SK-MEL-5 (cell line): ENCODE results near the gene PIAS4. TPM values are rescaled to one million over a fixed set of nuclear protein-coding genes. Genes with fewer than 3 reads are reported as not detected.
"Not testable (repeated sequence)": the region's sequence is repeated elsewhere in the genome, so short reads cannot be mapped to it uniquely, and the experiment has no call there.

Source experiments
- DNase-seq: peaks from one replicate; pipeline ENCODE4 v3.0.0-alpha.2; 2016; ENCODE audit warnings: low read depth, low spot score
- in situ Hi-C: cut with HindIII; loops from 2 replicates; pipeline ENCODE4 v1.10.0; 2016; ENCODE audit warnings: low sequenced_read_pairs, high pct_unique_total_duplicates, low pct_unique_long_range_greater_than_20kb
- polyA plus RNA-seq, 2 experiments: library from polyadenylated mRNA; depleted of rRNA; stranded (reverse); fragments of >200 nt; gene quantifications; 2 replicates each; pipeline ENCODE4 v1.2.3, GENCODE V29; 2015
- total RNA-seq: library from RNA; depleted of rRNA; stranded (reverse); fragments of >200 nt; shearing (Covaris generic); gene quantifications from 2 replicates; pipeline ENCODE4 v1.2.3, GENCODE V29; 2014; rRNA removed

PIAS4 gene, protein sequence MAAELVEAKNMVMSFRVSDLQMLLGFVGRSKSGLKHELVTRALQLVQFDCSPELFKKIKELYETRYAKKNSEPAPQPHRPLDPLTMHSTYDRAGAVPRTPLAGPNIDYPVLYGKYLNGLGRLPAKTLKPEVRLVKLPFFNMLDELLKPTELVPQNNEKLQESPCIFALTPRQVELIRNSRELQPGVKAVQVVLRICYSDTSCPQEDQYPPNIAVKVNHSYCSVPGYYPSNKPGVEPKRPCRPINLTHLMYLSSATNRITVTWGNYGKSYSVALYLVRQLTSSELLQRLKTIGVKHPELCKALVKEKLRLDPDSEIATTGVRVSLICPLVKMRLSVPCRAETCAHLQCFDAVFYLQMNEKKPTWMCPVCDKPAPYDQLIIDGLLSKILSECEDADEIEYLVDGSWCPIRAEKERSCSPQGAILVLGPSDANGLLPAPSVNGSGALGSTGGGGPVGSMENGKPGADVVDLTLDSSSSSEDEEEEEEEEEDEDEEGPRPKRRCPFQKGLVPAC
- total RNA-seq = 19.1 and 20.6 TPM in 2 replicates
- 17.5 and 18.5 TPM in 2 replicates for polyA plus RNA-seq (2015; cell fraction: cytosol; rRNA removed)
- 12.2 and 15.6 TPM in 2 replicates for polyA plus RNA-seq (2015; cell fraction: nucleus; rRNA removed)

DNA sequence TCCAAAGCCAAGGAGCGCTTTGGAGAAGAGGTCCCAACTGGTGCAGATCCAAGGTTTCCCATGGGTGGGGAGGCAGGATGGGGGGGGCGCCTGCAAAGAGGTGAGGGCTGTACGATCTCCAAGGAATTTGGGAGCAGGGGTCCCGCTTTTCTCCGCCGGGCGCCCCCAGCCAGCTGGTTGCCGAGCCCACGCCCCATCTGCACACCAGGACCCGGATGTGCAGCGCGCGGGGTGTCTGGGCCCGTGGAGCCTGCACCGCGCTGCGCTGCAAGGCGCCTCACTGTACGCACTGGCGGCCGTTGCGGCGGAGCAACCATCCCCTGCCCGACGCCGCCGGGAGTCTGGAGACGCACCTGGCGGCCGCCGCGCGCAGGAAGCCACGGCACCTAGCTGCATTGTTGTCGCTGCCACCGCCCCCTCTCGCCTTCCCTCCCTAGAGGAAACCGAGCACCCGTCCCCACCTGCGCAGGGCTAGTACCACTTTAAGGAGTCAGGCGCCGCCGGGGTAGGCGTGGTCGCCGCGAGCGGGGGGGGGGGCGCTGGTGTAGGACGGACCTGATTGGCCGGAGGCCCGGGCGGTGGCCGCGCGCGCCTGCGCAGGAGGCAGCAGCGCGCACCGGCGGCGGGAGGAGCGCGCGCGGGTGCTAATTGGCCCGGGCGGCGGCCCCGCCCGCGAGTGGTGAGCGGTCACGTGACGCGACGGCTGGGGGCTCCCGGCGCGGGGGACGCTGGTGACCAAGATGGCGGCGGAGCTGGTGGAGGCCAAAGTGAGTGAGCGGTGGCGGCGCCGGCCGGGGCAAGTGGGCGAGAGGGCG lies at the start of gene PIAS4:
Gene PIAS4, plus strand, starts transcription at position 716 of the 815 bp plus-strand sequence. Its CDS starts 25 bp downstream, at position 741.
- peak; percentile 89 for DNase-seq
- in situ Hi-C loops = no loop called here

DNA sequence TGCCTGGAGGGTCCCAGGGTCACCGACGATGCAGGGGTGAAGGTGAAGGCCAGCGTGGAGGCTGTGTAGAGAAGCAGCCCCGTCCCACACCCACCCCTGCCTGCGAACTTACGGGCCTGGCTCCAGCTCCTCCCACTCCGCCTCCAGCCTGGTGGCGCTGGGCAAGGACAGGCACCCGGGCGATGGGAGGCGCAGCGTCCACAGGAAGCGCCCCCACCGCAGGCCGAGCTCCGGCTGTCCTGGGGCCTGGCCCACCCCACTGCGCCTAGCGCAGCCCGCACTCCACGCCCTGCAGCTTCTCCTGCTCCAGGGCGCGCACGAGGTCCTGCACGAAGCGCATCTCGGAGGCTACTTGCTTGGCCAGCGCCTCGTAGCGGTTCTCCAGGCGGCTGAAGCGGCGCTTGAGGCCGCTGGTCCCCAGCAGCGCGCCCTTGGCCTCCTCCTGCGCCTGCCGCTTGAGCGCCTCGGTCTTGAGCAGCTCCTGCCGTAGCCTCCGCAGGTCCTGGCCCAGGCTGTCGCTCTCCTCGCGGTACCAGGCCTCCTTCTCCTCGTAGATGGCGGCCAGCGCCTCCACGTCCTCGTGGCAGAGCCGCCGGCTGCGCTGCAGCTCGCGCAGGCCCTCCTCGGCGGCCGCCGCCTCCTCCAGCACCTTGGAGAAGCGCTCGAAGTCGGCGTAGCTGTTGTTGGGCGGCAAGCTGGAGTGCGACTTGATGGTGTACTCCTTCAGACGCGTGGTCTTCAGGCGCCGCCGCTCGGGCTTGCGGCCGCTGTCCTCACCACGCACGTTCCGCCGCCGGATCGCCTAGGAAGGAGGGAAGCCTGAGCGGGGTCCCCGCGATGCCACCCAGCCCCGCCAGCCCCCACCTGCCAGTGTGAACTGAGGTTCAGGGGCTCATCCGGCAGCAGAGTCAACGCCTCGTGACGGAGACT lies 48.4 kb upstream of the PIAS4 start:
- DNase-seq = no peak
- in situ Hi-C loops = no loop called here

DNA sequence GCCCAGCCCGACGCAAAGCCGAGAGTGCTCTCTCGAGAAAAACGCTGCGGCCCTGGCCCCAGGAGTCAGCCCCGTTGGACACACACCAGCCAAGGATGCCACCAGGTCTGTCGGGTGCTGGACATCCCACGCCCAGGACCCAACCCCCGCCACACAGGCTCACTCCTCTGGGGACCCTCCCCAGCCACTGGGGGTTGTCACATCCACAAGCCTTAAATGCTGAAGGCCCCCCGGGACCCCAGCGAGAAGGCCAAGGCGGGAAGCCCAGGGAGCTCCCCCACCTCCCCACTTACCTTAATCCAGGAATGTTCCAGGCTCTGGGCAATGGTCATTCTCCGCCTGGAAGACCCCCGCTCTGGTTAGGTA lies 47.8 kb upstream of the PIAS4 start:
- DNase-seq = no peak

DNA sequence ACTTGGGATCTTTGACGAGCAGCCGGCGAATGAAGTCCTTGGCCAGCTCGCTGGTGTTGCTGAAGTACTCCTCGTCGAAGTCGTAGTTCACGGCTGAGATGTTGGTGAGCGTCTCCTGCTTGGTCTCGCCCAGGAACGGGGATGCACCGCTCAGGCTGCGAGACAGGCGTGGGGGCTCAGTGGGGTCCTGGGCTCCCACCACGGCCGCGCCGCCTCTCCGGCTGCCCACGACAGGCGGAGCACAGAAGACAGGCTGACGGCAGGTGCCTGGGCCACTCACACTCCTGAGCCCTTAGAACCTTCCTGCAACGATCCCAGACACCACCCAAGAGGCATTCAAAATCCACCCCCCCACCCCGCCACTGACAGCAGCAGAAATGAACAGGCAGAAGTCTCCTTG lies 46.5 kb upstream of the PIAS4 start:
- no peak for DNase-seq
- in situ Hi-C loops = no loop called here

More for the DNA sequence above, 47.8 kb upstream of the PIAS4 start:
- in situ Hi-C loops = no loop called here

DNA sequence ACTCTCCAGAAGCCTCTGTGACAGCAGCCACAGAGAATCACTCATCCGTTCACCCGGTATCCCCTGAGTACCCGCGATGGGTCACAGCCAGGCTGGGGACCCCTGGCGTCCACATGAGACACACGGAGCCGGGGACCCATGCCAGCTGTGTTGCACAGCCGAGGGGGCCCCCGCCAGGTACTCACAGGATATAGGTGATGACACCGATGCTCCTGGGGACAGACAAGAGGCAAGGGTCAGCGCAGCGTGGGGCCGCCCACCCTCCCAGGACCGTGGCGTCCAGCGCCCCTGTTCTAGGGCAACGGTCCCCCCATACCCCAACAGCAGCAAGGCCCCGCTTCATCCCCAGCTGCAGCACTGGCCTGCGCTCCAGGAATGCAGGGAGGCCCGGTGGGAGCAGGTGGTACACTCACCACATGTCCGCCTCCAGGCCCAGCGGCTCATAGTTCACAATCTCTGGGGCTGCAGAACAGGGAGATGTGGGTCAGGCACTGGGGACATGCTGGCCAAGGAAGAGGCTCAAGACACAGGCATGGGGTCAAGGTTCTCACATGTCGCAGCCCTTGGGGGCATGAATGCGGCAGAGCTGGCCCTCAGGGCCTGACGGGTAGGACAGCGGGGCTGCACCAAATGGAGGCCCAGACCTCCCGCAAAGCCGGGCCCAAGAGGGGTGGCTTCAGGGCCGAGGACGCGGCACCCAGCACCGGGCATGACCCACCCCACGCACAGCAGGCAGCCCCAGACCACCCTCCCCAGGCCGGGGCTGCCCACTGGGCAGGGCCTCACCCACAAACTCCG lies 43.9 kb upstream of the PIAS4 start:
- no peak for DNase-seq
- in situ Hi-C loops = no loop called here

DNA sequence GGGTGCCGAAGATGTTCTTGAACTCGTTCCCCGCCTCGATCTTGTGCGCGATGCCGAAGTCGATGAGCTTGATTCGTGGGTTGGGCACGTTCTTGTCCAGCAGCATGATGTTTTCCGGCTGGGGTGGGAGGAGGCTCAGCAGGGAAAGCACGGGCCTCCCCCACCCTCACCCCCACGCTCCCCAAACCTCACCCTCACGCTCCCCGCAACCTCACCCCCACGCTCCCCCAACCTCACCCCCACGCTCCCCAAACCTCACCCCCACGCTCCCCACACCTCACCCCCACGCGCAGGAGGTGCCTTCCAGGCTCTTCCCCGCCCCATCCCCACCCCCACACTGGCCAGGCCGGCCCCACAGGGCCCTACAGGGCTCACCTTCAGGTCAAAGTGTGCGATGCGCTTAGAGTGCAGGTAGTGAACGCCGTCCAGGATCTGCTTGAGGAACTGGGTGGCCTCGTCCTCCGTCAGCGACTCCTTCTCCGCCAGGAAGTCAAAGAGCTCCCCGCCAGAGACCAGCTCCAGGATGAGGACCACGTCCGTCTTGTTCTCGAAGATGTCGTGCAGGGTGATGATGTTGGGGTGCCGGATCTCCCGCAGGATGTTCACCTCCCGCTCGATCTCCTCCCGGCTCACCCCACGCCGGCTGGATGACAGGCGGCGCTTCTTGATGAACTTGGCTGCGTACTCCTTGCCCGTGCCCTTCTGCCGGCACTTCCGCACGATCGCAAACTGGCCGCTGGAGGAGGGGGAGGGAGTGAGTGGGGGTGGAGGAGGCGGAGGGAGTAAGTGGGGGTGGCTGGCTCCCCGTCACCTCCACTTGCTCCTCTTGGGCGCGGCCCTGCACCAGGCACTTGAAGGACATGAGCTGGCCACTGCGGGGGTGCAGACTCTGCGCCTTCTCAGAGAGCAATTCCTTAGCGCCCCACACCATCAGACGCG lies 43.0 kb upstream of the PIAS4 start:
- in situ Hi-C loops = no loop called here
- DNase-seq = no peak

DNA sequence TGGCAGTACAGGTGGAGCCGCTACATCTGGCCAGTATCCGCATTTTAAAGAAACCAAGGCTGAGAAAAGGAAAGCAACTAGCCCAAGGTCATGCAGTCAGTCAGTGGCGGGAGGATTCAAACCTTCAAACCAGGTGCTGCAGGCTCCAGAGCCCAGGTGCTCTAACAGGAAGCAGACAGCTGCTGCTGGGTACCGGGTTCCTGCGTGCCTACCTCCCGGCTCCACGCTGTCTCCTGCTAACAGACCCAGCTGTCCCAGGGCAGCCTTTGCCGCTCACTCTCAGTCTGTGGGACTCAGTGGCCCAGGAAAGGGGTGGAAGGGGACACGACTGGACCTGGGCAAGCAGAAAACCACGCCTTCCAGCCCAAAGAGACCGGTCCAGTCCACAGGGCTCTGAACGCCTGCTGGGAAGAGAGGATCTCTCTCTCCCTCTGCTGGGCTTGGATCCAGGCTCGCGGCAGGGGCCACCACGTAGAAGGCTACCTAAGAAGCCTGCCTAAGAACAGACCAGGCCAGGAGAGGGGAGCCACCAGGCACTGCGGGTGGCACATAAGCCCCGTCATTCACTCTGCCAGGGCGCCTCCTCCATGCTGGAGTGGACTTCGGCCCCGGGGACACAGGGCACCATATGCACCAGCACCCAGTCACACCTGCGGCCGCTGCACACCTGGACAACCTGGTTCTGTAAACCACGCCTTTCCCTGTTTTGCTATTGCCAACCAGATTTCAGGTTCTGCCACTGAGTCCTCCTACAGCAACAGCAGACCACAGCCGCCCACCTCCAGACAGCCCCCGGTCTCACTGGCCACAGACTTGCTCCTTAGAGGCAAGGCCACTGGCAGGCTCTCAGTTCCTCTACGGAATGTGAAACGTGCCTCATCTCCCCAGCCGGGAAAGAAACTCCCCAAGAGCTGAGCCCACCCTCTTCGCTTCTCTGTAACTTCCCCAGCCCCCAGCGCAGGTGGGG lies 41.2 kb upstream of the PIAS4 start:
- in situ Hi-C loops = no loop called here
- no peak for DNase-seq

DNA sequence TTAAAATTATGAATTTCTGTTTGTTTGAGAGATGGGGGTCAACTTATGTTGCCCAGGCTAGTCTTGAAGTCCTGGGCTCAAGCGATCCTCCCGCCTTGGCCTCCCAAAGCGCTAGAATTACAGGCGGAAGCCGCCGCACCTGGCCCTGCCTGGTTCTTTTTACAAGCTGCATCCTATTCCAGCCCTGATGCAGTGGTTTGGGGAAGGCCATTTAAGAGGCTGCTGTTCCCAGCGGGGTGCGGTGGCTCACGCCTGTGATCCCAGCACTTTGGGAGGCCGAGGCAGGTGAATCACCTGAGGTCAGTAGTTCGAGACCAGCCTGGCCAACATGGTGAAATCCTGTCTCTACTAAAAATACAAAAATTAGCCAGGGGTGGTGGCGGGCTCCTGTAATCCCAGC lies 39.6 kb upstream of the PIAS4 start:
- in situ Hi-C loops = not testable (repeated sequence)

DNA sequence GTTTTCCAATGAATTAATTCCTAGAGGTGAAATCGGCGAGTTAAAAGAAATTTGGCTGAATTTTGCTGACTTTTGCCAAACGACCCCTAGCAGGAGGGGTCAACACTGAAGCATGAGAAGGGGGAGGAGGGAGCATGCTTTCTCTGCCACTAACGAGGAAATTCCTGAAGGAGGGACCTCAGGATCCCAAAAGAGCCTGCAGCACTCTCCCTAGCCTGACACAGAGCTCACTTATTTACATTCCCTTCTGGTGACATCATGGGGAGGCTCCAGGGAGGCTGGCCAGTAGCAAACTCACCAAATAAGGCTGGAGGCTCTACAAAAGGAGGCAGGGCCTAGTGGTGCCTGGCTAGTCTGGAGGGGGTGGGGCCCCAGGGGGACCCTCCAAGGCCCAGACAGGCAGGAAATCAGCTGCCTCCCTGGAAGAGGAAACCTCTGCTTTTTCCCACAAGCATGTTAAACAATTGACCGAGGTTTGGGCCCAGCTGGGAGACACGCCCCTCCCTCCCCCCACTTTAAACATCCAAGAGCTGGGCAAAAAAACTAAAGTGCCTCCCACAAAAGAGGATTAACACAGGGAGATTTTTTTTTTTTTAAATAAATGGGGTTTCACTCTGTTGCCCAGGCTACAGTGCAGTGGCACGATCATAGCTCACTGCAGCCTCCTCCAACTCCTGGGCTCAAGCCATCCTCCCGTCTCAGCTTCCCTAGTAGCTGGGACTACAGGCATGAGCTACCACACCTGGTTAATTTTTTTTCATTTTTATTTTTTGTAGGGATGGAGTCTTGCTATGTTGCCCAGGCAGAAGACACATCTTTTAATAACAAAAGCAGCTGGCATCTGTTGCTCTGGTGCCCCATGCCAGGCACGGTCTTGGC lies 38.7 kb upstream of the PIAS4 start:
- DNase-seq = peak; percentile 93
- in situ Hi-C loops = no loop called here

More for the DNA sequence above, 39.6 kb upstream of the PIAS4 start:
- DNase-seq = not testable (repeated sequence)

DNA sequence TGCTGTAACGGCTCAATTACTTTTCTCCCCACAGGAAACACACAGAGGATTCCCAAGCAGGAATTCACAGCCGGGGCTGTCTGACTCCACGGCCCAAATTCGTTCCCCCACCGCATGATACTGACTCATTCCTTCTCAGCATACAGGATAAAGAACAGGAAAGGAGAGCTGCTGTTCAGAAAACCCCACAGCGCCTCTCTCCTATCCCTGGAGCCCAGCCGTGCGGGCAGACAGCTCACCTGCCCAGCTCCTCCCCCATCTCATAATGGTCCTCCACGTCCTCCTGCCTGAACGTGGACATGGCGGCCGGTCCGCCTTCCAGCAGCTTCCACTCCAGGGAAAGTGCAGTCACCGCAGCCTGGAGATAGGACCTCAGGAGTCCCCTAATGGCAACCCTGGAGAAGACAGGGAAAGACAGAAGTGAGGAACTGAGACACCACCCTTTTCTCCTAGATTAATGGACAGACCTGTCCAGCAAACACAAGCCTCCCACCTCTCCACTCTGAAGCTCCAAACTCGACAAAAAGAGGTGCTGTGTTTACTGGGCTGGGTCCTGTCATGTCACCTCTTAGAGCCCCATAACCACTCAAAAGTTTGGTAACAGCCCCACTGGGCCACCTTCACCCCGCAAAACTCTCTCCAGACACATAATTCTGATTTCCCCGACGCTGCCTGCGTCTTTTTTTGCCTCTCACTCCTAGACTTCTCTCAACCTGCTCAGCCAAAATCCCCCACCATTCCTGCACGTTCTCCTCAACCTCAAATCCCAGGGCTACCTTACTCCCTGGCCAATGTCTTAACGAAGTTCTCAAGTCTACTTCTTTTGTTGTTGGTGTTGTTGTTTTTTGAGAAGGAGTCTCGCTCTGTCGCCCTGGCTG lies 37.9 kb upstream of the PIAS4 start:
- in situ Hi-C loops = no loop called here
- peak; percentile 50 for DNase-seq

DNA sequence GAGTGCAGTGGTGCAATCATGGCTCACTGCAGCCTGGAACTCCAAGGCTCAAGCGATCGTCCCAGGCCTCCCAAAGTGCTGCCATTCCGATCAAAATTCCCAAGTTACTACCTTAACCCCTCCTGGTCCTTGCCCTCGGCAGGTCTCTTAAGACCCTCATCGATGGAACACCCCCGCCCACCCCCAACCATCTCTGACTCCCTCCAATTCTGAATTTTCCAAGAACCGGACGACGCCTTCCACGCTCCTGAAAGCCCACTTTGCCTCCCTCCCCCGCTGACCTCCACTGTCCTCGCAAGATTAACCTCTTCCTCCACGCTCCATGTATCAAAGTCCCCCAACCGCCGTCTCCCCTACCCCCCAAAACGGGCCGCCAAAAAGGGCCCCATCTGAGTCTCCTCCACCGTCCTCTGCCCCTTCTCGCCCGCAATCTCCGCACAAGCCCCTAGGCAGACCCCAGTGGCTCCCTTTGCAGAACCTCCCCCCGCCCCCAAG lies 37.2 kb upstream of the PIAS4 start:
- DNase-seq = no peak
- in situ Hi-C loops = no loop called here

DNA sequence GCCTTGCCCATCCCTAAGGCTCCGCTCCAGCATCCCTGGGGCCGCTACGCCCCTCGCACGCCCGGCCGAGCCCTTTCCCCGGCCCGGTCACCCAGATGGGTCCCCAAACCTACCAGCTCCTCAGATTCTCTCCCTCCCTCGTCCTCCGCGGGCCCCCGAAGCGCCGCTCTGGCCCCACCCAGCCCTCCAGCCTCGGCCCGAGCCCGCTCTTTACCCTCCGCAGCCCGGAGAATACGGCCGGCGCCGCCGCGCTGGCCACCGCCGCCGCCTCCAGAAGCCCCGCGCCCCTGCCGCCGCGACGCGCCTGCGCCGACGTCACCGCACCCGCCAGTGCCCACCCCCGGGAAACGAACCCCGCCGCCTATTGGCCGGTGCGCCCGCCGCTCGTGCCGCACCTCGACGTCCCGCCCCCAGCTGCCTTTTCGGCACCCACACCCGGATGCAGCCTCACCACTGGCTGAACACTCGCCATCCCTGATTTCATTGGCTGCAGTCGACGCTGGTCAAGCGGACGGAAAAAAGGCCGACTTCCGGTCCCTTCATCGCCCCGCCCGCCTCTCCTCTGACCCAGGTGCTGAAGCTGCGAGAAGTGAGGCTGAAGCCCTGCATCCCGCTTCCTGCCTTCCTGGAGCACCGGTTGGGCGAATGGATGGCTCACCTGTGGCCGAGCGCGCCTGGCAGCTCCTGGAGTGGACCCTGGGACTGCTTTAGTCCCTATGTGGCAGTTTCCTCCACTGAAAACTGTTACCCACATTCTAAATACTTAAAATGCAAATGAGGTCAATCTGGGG lies 36.5 kb upstream of the PIAS4 start, which contains the start of gene DAPK3:
Gene DAPK3, minus strand, starts transcription at position 292 of the 791 bp plus-strand sequence. CDS start 1,364 bp downstream, outside the sequence.
- peak; percentile 97 for DNase-seq
- in situ Hi-C loops = no loop called here
